DMS114 treated with DMSO at 0.1 percent for 48 hours (cell line): ENCODE data around the gene ZNF451.

Source experiments
- DNase-seq: peaks from one replicate; lab custom pipeline; 2025; ENCODE audit not compliant: unreplicated experiment; lab: John Stamatoyannopoulos, UW

The ZNF451 gene

GRCh38 chr6:57147401-57147800, 57.4 kb downstream of the ZNF451 start:
- no peak for DNase-seq

DNA sequence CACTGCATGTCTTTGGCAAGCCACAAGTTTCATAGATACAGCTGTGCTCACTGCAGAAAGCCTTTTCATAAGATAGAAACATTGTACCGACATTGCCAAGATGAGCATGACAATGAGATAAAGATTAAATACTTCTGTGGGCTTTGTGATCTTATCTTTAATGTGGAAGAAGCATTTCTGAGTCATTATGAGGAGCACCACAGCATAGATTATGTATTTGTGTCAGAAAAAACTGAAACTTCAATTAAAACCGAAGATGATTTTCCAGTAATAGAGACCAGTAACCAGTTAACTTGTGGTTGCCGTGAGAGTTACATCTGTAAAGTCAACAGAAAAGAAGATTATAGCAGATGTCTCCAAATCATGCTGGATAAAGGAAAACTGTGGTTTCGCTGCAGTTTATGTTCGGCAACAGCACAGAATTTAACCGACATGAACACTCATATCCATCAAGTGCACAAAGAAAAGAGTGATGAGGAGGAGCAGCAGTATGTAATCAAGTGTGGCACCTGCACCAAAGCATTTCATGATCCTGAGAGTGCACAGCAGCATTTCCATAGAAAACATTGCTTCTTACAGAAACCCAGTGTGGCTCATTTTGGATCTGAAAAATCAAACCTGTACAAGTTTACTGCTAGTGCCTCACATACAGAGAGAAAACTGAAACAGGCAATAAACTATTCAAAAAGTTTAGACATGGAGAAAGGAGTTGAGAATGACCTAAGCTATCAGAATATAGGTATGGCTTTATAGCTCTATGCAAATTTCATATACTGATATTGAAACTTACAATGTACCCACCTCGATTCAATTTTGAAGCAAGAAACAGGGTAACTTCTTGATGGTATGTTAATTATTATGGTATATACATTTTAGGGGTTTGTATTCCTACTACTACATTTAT, 58.2 kb downstream of the ZNF451 start:
- DNase-seq = no peak

DNA sequence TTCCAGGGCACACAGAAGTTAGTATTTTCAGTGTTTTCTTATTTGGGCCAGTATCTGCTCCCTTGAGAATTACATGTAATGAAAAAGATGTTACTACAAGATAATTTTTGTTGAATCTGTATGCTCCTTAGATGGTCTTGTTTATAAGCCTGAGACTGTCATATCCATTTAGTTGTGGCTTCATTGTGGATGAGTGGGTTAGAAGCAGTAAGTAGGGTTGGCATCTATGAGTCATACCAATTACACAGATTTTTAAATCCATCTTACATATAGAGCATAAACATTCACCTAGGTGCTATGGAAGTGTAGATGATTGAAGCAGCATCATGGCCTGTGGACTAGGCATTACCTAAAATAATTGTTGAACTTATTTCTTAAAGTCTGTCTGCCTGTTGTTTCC, 68.7 kb downstream of the ZNF451 start:
- DNase-seq = no peak

- no peak for DNase-seq
These were observed 69.1 kb downstream of the ZNF451 start for GRCh38 chr6:57159127-57159526.

GRCh38 chr6:57162028-57162427, 72.0 kb downstream of the ZNF451 start:
- no peak for DNase-seq

DNA sequence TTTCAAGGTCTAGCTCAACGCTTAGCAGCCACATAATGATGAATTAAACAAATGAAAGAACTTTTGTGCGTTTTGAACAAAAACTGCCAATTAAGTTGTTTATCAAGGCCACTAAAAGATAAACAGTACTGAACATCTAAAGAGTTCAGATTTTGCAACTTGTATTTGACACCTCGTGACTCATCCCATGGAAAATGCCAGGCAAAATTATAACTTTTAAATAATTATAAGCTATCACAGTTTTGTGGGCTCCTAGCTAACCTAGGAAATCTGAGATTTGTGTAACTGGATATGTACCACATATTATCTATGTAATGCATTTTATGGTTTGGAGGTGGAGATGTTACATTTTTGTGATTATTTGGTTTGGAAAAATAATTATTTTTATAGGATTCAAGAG, 72.5 kb downstream of the ZNF451 start:
- no peak for DNase-seq

GRCh38 chr6:57163956-57164355, 74.0 kb downstream of the ZNF451 start:
- no peak for DNase-seq

DNA sequence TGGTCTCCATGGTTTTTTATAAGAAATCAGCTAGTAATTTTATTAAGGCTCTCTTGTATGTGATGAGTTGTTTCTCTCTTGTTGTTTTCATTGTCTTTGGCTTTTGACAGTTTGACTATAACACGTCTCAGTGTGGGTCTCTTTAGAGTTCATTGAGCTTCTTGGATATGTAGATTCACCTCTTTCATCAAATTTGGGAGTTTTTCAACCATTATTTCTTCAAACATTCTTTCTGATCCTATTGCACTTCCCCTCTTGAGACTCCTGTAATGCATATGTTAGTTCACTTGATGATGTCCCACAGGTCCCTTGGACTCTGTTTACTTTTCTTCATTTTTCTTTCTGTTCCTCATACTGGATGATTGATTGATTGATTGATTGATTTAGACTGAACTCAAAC, 75.1 kb downstream of the ZNF451 start:
- no peak for DNase-seq

- DNase-seq = peak; percentile 90
These were observed 82.4 kb downstream of the ZNF451 start, which contains the start of gene BAG2 for GRCh38 chr6:57172136-57173055. Gene BAG2 (plus strand): TSS chr6:57172326. CDS start chr6:57172698, 372 bp downstream.

GRCh38 chr6:57173056-57173885, 83.3 kb downstream of the ZNF451 start:
- peak; percentile 37 for DNase-seq

- DNase-seq = no peak
These were observed 84.0 kb downstream of the ZNF451 start for GRCh38 chr6:57173886-57174510.

DNA sequence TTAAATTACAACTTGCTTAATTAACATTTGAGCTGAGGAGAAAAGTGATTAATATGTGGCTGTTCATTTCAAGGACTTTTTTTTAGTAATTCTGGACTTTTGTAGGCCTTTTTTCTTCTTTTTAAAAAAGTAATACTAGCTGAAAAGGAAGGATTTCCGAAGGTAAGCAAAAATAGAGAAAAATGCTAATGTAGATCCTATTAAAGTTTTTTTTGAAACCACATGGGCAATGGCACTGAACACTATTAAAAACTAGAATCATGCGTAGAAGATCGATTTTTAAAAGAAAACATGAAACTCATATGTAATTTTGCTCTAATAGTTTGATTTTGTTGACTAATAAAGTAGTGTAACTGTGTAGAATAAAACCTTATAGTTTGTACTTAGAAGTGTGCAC, 84.5 kb downstream of the ZNF451 start:
- DNase-seq = no peak

- no peak for DNase-seq
These were observed 87.7 kb downstream of the ZNF451 start for GRCh38 chr6:57177545-57178265.

GRCh38 chr6:57180596-57180995, 90.6 kb downstream of the ZNF451 start:
- DNase-seq = no peak

GRCh38 chr6:57182017-57182432, 92.0 kb downstream of the ZNF451 start:
- DNase-seq = no peak

GRCh38 chr6:57183336-57183735, 93.3 kb downstream of the ZNF451 start:
- DNase-seq = no peak

- DNase-seq = peak; percentile 60
These were observed 100.2 kb downstream of the ZNF451 start for GRCh38 chr6:57190140-57190539.

DNA sequence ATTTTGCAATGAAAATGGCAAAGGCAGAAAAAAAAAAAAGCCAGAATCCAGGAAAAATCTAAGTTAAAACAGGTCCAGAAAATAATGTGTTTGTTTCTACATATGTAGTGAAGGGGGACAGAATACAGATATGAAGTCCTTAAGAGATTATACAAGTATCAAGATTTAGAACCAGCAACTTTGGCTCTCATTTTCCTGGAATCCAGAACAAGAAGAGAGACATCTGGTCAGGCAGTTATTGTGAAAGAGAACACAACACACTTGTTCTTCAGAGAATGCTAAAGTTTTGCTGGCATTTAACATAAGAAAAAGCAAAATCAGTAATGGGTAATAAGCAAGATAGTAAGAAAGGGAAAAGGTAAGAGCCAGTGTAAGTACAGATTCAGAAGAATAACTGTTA, 103.2 kb downstream of the ZNF451 start:
- DNase-seq = no peak

DNA sequence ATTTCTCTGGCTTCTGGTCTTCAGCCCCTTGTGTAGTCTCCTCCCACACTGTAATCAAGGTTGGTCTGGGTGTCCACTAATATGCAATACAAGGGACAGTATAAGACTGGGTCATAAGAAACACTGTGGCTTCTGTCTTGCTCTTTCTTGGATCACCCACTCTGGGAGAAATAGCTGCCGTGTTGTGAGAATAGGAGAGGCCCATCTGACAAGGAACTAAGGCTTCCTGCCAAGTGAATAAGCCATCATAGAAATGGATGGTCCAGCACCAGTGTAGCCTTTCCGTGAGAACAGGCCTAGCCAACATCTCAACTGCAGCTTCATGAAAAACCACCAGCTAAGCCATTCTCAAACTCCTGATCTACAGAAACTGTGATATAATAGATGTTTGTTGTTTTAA, 105.5 kb downstream of the ZNF451 start:
- DNase-seq = no peak
